CD4-positive, alpha-beta T cell treated with Interferon alpha-2 for 1 hour (primary cell): ENCODE measurements around the gene PGBD2.
"Not testable (repeated sequence)": the region's sequence is repeated elsewhere in the genome, so short reads cannot be mapped to it uniquely, and the experiment has no call there.

ENCODE experiments used
- DNase-seq, 2 donors: peaks; one replicate each; pipeline ENCODE4 v3.0.0-alpha.2; 2020 to 2022

The PGBD2 gene

GRCh38 chr1:248890549-248891498 is 15.2 kb upstream of the PGBD2 start:
- no peak for DNase-seq

- no peak for DNase-seq
These were observed 14.3 kb upstream of the PGBD2 start for GRCh38 chr1:248891758-248892157.

GRCh38 chr1:248892590-248892989 is 13.4 kb upstream of the PGBD2 start:
- no peak for DNase-seq

GRCh38 chr1:248894837-248895236 is 11.2 kb upstream of the PGBD2 start:
- DNase-seq, result no peak

GRCh38 chr1:248897412-248898337 is 8.4 kb upstream of the PGBD2 start:
- no peak for DNase-seq

- DNase-seq, result no peak
These were observed 5.4 kb upstream of the PGBD2 start for GRCh38 chr1:248900637-248901036.

- no peak for DNase-seq
These were observed 4.5 kb upstream of the PGBD2 start for GRCh38 chr1:248901578-248901977.

- no peak for DNase-seq
These were observed 1.4 kb upstream of the PGBD2 start for GRCh38 chr1:248904437-248905216.

- DNase-seq, result no peak
These were observed 400 bp upstream of the PGBD2 start for GRCh38 chr1:248905662-248906008.

GRCh38 chr1:248906753-248907661 is 972 bp downstream of the PGBD2 start:
- no peak for DNase-seq

- DNase-seq, result no peak
These were observed 4.7 kb downstream of the PGBD2 start for GRCh38 chr1:248910761-248911160.

- no peak for DNase-seq
These were observed 7.9 kb downstream of the PGBD2 start for GRCh38 chr1:248913933-248914332.

- no peak for DNase-seq
These were observed 8.9 kb downstream of the PGBD2 start for GRCh38 chr1:248914796-248915381.

GRCh38 chr1:248918131-248918530 is 12.1 kb downstream of the PGBD2 start:
- DNase-seq, result no peak

- no peak for DNase-seq
These were observed 17.6 kb downstream of the PGBD2 start for GRCh38 chr1:248923352-248924338.

GRCh38 chr1:248924696-248925532 is 18.9 kb downstream of the PGBD2 start:
- DNase-seq, result peak; percentile 60 to 75

GRCh38 chr1:248925859-248926258 is 19.8 kb downstream of the PGBD2 start:
- DNase-seq, result not testable (repeated sequence)

GRCh38 chr1:248926401-248927182 is 20.6 kb downstream of the PGBD2 start:
- no peak for DNase-seq
